ENCODE measurements around the gene SLC12A6.

SLC12A6 gene

GRCh38 chr15:34182942-34183341, 154.6 kb downstream of the SLC12A6 start:
- no peak for FAIRE-seq
